LHCN-M2 (cell line): ENCODE results near the gene PABPC3. TPM values are rescaled to one million over a fixed set of nuclear protein-coding genes. Genes with fewer than 3 reads are reported as not detected.

Experiments used
- DNase-seq: peaks from one replicate; pipeline ENCODE4 v3.0.0-alpha.2; 2012; ENCODE audit warnings: low read depth
- total RNA-seq: library from RNA; depleted of rRNA; stranded (reverse); fragments of >200 nt; gene quantifications from 2 replicates; pipeline ENCODE4 v1.2.3, GENCODE V29; 2014; rRNA removed

Gene PABPC3
- total RNA-seq, 1 experiment from 2014 or later = not detected

GRCh38 chr13:25111585-25111956 is 15.6 kb downstream of the PABPC3 start:
- no peak for DNase-seq

DNA sequence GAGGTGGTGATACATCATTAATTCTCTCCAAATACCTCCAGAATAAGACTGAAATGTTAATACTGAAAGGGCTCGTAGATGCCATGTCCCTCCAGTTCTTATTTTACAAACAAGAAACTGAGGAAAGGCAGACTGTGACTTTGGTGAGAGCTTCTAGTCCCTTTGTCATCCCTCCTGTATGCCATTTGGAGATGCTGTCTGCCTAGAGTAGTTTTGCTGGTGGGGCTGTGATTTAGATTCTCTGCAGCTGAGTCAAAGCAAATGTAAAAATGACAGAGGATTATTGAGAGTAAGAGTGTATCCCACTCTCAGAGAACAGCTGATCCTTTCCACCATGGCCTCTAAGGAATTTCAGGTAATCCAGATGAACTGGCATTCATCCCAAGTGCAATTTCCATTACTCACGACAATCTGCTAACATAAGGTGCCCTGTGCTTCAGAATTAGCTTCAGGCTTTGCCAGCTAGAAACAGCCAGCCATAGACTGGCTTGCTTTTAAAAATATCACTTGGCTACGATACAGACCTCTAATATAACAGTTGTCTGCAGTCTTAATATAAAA is 16.8 kb downstream of the PABPC3 start:
- no peak for DNase-seq

DNA sequence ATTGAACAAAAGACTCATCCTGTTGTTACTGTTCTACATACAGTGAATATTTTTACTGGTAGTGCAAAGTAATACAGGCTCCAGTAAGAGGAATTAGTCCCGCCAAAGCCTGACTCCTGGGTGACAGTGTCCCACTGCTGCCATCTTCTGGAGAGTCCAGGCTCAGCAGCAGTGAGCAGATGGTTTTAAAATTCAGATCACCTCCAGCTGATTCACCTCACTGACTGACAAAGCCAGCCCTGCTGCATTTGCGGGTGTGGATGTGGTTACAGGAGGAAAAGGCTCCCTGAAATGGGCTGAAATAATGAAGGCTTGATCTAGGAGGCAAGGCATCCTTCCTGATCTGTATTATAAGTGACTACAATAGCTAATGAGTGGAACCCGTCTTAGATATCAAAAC is 18.3 kb downstream of the PABPC3 start:
- DNase-seq = peak; percentile 73

GRCh38 chr13:25116044-25116443 is 20.1 kb downstream of the PABPC3 start:
- DNase-seq = no peak

GRCh38 chr13:25117312-25117711 is 21.4 kb downstream of the PABPC3 start:
- no peak for DNase-seq

DNA sequence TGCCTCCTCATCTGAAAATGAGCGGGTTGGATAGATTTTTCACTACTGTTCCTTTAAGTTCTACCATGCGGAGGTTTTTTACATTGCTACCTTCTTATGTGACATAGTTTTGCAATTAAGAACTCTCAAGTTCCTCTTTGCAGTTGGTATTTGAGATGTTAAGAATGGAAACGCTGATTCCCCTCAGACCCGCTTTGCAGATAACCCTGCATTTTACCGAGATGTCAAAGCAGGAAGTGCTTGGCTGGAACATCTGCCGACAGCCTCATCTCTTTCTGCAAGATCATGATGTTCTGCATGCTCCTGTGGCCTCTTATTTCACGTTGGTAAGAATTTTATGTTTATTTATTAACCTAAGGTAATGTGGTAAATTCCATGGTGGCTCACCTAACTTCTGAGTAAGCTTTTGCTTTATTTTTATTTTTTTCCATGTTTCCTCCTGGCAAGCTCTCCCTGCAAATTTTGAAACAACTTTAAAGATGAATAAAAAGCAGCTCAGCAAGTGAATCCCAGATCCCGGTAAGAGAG is 22.5 kb downstream of the PABPC3 start:
- DNase-seq = no peak

DNA sequence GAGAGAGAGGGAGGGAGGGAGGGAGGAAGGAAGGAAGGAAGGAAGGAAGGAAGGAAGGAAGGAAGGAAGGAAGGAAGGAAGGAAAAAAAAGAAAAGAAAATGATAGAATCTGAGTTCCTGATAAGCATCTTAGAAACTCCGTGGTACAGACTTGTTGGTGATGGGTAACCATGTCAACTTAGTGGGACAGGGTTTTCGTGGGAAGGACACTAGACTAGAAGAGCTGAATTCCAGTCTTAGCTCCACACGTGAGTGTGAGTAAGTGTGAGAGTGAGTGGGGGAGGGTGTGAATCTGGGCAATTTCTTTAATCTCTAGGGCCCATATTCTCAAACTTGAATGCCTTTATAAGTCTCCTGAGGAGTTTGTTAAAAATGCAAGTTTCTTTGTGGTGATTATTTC is 35.0 kb downstream of the PABPC3 start:
- DNase-seq = no peak

GRCh38 chr13:25131881-25132420 is 36.0 kb downstream of the PABPC3 start:
- no peak for DNase-seq

DNA sequence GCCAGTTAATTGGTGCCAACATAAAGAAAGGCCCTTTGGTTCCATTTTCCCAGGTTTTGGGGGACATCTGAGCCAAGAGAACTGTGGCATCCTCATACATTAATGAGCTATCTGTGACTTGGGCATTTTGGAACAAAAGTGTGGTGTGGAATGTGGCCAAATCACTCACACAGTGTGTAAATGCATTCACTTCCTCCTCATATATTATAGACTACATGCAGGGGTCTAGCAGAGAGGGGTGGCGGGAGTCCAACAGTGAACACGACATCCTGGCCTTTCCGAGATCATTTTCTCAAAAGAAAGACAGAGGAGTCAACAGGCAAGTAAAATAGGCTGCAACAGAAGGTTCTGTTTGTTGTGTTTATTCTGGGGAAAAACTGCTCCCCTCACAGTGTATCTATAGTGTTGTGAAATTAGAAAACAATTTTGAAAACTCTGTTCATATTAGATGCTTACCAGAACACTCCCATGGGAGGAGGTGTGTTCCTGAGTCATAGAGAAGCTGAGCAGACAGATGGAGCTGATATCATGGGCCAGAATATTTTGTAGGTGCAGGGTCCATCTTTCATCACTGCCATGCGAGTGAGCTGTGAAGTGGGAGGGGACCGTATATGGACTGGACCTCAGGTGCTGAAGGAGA is 36.9 kb downstream of the PABPC3 start:
- no peak for DNase-seq

- DNase-seq = no peak
Measured at GRCh38 chr13:25135896-25136295, 40.0 kb downstream of the PABPC3 start.

DNA sequence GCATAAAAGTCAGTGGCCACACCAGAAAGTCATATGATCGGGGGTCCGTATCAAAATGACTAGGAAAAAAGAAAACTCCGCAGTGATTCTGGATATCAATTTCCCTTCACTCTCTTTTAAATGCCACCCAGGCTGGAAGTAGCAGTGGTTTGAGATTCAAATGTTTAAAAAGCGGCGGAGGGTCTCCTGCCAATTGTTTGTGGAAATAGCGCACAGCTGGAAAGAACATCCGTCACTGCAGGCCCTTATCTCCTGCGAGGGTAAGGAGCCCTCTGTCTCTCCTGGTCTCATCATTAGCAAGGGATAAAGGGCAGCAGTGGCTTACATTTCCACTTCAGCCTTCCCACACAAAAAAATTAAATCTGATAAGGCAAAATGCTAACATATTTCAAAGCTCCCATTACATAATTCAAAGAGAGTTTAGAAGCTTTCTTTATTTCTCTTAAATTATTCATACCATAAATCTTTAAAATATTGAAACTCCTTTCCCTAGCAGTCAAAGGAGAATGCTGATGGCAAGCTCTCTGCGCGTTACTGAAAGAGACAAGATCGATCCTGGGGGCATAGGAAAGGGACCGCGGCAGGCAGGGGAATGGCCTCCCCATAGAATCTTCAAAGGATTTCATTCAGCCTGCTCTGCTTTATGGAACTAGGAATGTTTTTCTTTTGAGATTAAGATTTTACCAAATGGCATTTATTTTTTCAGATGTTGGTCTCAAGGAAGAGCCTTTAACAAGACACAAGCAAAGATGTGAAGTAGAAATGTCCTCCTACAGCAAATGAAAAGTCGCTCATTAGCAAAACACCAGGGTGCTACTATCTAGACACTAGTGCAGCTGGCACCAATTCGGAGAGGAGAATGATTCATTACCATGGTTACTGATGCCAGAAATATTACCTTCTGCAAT is 41.2 kb downstream of the PABPC3 start:
- DNase-seq = no peak

DNA sequence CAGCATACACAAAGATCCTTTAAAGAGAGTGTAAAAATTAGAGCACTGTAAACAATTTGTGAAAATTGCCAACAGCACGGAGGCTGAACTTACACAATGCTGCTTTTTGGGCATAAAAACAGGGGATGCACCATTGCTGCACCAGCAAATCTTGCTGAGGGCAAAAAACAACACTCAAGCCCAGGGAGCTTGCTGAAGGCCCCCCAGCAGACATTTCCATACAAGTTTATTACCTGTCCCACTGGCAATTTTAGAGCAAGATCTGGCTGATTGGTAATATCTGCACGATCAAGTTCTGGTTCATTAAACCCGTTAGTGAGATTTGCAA is 41.8 kb downstream of the PABPC3 start:
- no peak for DNase-seq

DNA sequence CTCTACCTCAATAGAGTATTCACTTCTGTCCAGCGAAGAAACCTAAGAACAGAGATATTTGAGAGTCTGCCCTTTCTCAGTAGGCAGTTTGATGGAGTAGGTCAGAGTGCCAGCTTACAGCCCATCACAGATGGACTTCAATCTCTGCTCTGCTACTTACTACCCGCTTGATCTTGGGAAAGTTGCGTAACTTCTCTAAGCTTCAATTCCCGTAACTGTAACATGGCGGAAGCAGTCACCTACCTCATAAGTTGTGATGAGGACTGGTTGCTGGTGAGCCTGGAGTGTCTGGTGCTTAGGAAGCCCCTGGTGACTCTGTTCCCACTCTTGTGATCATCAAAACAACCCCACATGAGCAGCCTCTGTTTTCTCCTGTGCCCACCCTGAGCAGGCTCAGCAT is 45.1 kb downstream of the PABPC3 start:
- no peak for DNase-seq

DNA sequence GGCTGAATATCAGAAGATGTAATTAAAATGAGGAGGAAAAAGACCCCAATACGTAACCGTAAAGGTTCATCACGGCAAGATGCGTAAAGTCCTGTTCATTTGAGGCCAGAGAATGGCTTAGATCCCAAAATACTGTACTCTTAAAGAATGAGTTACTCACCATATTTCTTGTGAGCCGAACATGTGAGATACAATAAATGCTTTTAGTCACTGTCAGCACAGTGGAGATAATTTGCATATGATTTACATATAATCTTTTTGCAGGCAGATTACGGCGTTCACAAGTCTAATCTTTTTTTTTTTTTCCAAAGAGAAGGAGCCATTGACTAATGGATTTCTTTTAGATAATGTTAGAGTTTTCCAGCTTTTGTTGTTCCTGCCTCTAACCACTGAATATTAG is 47.8 kb downstream of the PABPC3 start:
- DNase-seq = no peak

DNA sequence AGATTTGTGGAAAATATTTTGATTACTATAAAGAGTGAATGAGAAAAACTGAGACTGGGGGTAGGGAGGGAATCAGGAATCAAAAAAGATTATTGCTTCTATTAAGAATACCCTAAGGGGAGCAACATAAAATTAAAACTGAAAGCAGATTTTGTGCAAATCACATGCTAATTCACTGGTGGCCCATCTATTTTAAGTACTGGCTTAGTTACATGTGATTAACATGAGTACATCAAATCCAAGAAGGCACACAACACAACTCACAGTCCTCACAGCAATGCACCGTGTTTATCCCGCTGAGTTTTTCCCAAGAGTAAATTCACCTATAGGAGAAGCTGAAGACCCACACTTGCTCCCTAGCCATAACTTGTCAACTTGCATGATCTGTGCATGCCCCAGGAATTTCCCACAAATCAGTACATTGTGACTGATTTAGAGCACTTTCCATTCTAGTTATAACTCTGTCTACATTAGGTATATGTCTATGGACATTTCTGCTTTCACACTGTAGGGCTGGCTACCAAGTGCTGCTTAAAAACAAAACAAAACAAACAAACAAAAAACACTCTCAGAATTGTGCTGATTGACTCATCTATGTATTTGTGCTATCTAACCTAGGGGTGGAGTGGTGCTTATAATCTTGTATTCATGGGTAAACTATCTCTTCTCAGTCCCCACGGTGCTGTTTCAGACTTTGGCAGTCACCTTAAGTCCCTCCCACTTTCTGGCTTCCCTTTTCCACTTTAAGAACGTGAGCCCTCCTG is 51.9 kb downstream of the PABPC3 start:
- no peak for DNase-seq

GRCh38 chr13:25148402-25148771 is 52.5 kb downstream of the PABPC3 start:
- DNase-seq = no peak

Other genes starting within 250 kb of the PABPC3 start
- not detected in 2 replicates for gene AMER2, start 76.2 kb downstream of the PABPC3 start, total RNA-seq
- gene MTMR6, start 191.4 kb downstream of the PABPC3 start, total RNA-seq = 34.0 and 34.8 TPM in 2 replicates
- 90.0 and 91.1 TPM in 2 replicates for gene NUP58, start 205.5 kb downstream of the PABPC3 start, total RNA-seq